ENCODE data around the gene ZNF692. TPM values are rescaled to one million over a fixed set of nuclear protein-coding genes. Genes with fewer than 3 reads are reported as not detected.

The ZNF692 gene
- total and polyA plus RNA-seq, 2 of the 13 experiments (the other 11 are each of a cell fraction or from before 2014, with no cell fraction given), result 27.3 to 45.8 TPM

DNA sequence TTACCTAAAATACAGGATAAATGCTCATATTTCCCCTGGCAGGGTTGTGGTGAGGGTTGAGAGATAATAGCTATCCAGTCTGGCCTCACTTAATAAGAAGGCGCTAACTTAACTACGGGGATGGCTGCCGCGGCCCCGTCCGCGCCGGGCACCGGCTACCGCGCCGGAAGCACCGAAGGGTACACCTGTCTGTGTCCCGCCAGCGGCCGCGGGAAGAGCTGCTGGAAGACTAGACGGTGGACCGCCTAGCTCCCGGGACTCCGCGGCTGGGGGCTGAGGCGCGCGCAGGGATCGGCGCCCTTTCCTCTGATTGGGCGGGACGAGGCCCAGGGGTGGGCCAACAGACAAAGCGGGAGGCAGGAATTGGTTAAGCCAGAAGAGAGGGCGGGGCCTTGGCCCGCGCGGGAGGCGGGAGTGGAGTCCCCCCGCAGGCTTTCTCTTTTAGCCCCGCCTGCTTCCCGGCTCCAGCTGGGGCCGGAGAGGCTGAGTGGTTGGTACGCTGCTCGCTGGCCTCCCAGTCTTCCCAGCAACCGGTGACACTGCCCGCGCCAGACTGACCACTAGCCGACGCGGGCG lies 21.0 kb downstream of the ZNF692 start, which contains the start of gene ZNF672 (continued):
- no peak for TF ChIP-seq ZNF512B (CRISPR knock-in tag; IDR thresholded peaks at IDR 0.05; ENCODE audit: borderline replicate concordance)
- no peak for TF ChIP-seq MAF1 (CRISPR knock-in tag; IDR thresholded peaks at IDR 0.05; ENCODE audit: borderline replicate concordance)
- TF ChIP-seq MED1 (CRISPR knock-in tag; IDR thresholded peaks at IDR 0.05), result no peak; the same call in 1 of the 2 replicates
- no peak; the same call in 1 of the 2 replicates for TF ChIP-seq ZFP37 (CRISPR knock-in tag; IDR thresholded peaks at IDR 0.05; ENCODE audit: borderline replicate concordance)
- no peak for TF ChIP-seq ZNF543 (CRISPR knock-in tag; IDR thresholded peaks at IDR 0.05)
- TF ChIP-seq PCBP2 (optimal IDR thresholded peaks at IDR 0.05; ENCODE audit: low read depth, low read length, poor library complexity, severe bottlenecking), result no peak
- TF ChIP-seq PRPF4 (IDR thresholded peaks at IDR 0.05; ENCODE audit: low read depth, low read length, poor library complexity, severe bottlenecking), result no peak
- no peak for TF ChIP-seq GTF2F1 (IDR thresholded peaks at IDR 0.05; ENCODE audit: low read length)
- TF ChIP-seq ZNF670 (CRISPR knock-in tag; IDR thresholded peaks at IDR 0.05; ENCODE audit: borderline replicate concordance), result no peak
- no peak for TF ChIP-seq ZNF530 (CRISPR knock-in tag; IDR thresholded peaks at IDR 0.05; ENCODE audit: low read depth)
- TF ChIP-seq, protein P1, sequence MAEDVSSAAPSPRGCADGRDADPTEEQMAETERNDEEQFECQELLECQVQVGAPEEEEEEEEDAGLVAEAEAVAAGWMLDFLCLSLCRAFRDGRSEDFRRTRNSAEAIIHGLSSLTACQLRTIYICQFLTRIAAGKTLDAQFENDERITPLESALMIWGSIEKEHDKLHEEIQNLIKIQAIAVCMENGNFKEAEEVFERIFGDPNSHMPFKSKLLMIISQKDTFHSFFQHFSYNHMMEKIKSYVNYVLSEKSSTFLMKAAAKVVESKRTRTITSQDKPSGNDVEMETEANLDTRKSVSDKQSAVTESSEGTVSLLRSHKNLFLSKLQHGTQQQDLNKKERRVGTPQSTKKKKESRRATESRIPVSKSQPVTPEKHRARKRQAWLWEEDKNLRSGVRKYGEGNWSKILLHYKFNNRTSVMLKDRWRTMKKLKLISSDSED (CRISPR knock-in tag; IDR thresholded peaks at IDR 0.05), result no peak
- no peak for TF ChIP-seq ZNF12 (CRISPR knock-in tag; IDR thresholded peaks at IDR 0.05)
- TF ChIP-seq PLSCR1 (CRISPR knock-in tag; IDR thresholded peaks at IDR 0.05; ENCODE audit: borderline replicate concordance), result 0 out of 2 replicates have a peak, but pooled peaks have one; percentile 64
- no peak for TF ChIP-seq TIGD3 (CRISPR knock-in tag; IDR thresholded peaks at IDR 0.05; ENCODE audit: borderline replicate concordance)
- TF ChIP-seq TFAP4 (IDR thresholded peaks at IDR 0.05; ENCODE audit: borderline replicate concordance, low read depth), result peak; percentile 93
- no peak for TF ChIP-seq MLX (CRISPR knock-in tag; IDR thresholded peaks at IDR 0.05)
- TF ChIP-seq ZC3H4 (CRISPR knock-in tag; IDR thresholded peaks at IDR 0.05; ENCODE audit: borderline replicate concordance), result no peak
- TF ChIP-seq ARNTL (CRISPR knock-in tag; IDR thresholded peaks at IDR 0.05), result no peak
- TF ChIP-seq HNRNPL (IDR thresholded peaks at IDR 0.05; ENCODE audit: low read depth, low read length), result peak; percentile 87; the same call in 1 of the 2 replicates
- TF ChIP-seq FOXK2 (IDR thresholded peaks at IDR 0.05), result no peak
- TF ChIP-seq ZFP62 (CRISPR knock-in tag; IDR thresholded peaks at IDR 0.05), result no peak

All from HepG2 (cell line).